Karpas-422 (cell line): ENCODE data around the gene CEP112. TPM values are rescaled to one million over a fixed set of nuclear protein-coding genes. Genes with fewer than 3 reads are reported as not detected.
"Not testable (repeated sequence)": the region's sequence is repeated elsewhere in the genome, so short reads cannot be mapped to it uniquely, and the experiment has no call there.

Source experiments
- DNase-seq: peaks from one replicate; pipeline ENCODE4 v3.0.0-alpha.2; 2015
- H2AFZ ChIP-seq: fragments of 200-600 bp; sonication (generic); 2 replicates; pipeline ENCODE4 v1.6.1; 2014; ENCODE audit warnings: antibody characterized with exemption, low read length, mixed read lengths
- H3K27ac ChIP-seq: fragments of 200-600 bp; sonication (generic); 2 replicates; pipeline ENCODE4 v1.5.1; 2014; ENCODE audit warnings: mild to moderate bottlenecking, low read length, moderate library complexity
- H3K27me3 ChIP-seq: fragments of 200-600 bp; sonication (generic); 2 replicates; pipeline ENCODE4 v1.6.1; 2014; ENCODE audit warnings: low read length, mixed read lengths
- H3K36me3 ChIP-seq: fragments of 200-600 bp; sonication (generic); 2 replicates; pipeline ENCODE4 v1.6.1; 2014; ENCODE audit warnings: low read length, mixed read lengths; ENCODE audit not compliant: insufficient read depth
- H3K4me1 ChIP-seq: fragments of 200-600 bp; sonication (generic); 2 replicates; pipeline ENCODE4 v1.6.1; 2014; ENCODE audit warnings: mild to moderate bottlenecking, low read length, mixed read lengths
- H3K4me2 ChIP-seq: fragments of 200-600 bp; sonication (generic); 2 replicates; pipeline ENCODE4 v1.6.1; 2014; ENCODE audit warnings: low read length, low read depth, mild to moderate bottlenecking; ENCODE audit not compliant: poor library complexity, severe bottlenecking
- H3K4me3 ChIP-seq: fragments of 200-600 bp; sonication (generic); 2 replicates; pipeline ENCODE4 v1.5.1; 2014; ENCODE audit warnings: mild to moderate bottlenecking, antibody characterized with exemption, low read length, mixed read lengths
- H3K79me2 ChIP-seq: fragments of 200-600 bp; sonication (generic); 2 replicates; pipeline ENCODE4 v1.6.1; 2014; ENCODE audit warnings: mild to moderate bottlenecking, low read length, mixed read lengths
- H3K9ac ChIP-seq: fragments of 200-600 bp; sonication (generic); 2 replicates; pipeline ENCODE4 v1.6.0; 2014; ENCODE audit warnings: low read length
- H3K9me2 ChIP-seq: fragments of 200-600 bp; sonication (generic), shearing (Covaris generic); replicated peaks from 2 replicates; pipeline ENCODE4 v1.6.0; 2014; ENCODE audit warnings: mild to moderate bottlenecking, low read length, moderate library complexity; ENCODE audit not compliant: insufficient read depth
- H3K9me3 ChIP-seq: fragments of 300-700, 200-600 bp; sonication (generic); 2 replicates; pipeline ENCODE4 v1.6.1; 2014; ENCODE audit warnings: low read length, mixed read lengths
- H4K20me1 ChIP-seq: fragments of 200-600 bp; sonication (generic); 2 replicates; pipeline ENCODE4 v1.6.1; 2014; ENCODE audit warnings: mild to moderate bottlenecking, antibody characterized with exemption, low read length, low read depth; ENCODE audit not compliant: insufficient read depth
- total RNA-seq: library from RNA; depleted of rRNA; stranded (reverse); fragments of >200 nt; shearing (Covaris generic); gene quantifications from 2 replicates; pipeline ENCODE4 v1.2.3, GENCODE V29; 2014; ENCODE audit warnings: low replicate concordance

The CEP112 gene
- total RNA-seq, 1 experiment from 2014 or later: not detected

GRCh38 chr17:65794572-65794971 lies 397.4 kb downstream of the CEP112 start:
- Histone ChIP-seq H3K27ac (no peak overlapping the region), H3K4me3 (no peak overlapping the region), H3K4me2 (no peak overlapping the region), H3K4me1 (no peaks in the 10 kb centered on the region), H3K9me3 (no peaks in the 10 kb centered on the region), H3K9me2 (no peaks in the 10 kb centered on the region), H3K36me3 (no peaks in the 10 kb centered on the region), H4K20me1 (no peaks in the 10 kb centered on the region), H3K79me2 (no peaks in the 10 kb centered on the region), H3K27me3 (no peaks in the 10 kb centered on the region), H2AFZ (no peak overlapping the region), H3K9ac (no peak overlapping the region)
- DNase-seq: peak; percentile 65

GRCh38 chr17:65790241-65790640 lies 401.7 kb downstream of the CEP112 start:
- no peak overlapping the region for H2AFZ ChIP-seq
- no peak overlapping the region for H3K4me2 ChIP-seq
- H3K9me2 ChIP-seq: no peaks in the 10 kb centered on the region
- no peak overlapping the region for H3K27ac ChIP-seq
- H3K9me3 ChIP-seq: no peaks in the 10 kb centered on the region
- H4K20me1 ChIP-seq: no peaks in the 10 kb centered on the region
- H3K79me2 ChIP-seq: no peaks in the 10 kb centered on the region
- no peak for DNase-seq
- H3K9ac ChIP-seq: no peak overlapping the region
- no peak overlapping the region for H3K4me3 ChIP-seq
- no peaks in the 10 kb centered on the region for H3K27me3 ChIP-seq
- H3K4me1 ChIP-seq: no peaks in the 10 kb centered on the region
- no peaks in the 10 kb centered on the region for H3K36me3 ChIP-seq

- no peaks in the 10 kb centered on the region for H4K20me1 ChIP-seq
- DNase-seq: no peak
- no peaks in the 10 kb centered on the region for H3K27me3 ChIP-seq
- no peaks in the 10 kb centered on the region for H3K9me2 ChIP-seq
- no peaks in the 10 kb centered on the region for H3K79me2 ChIP-seq
- no peaks in the 10 kb centered on the region for H3K9me3 ChIP-seq
- no peak overlapping the region for H3K4me2 ChIP-seq
- H3K9ac ChIP-seq: no peak overlapping the region
- H3K4me1 ChIP-seq: no peaks in the 10 kb centered on the region
- H3K27ac ChIP-seq: no peak overlapping the region
- no peaks in the 10 kb centered on the region for H3K36me3 ChIP-seq
- no peak overlapping the region for H2AFZ ChIP-seq
- H3K4me3 ChIP-seq: no peak overlapping the region
Measured at GRCh38 chr17:65787503-65787902, 404.4 kb downstream of the CEP112 start.

- Histone ChIP-seq H3K4me1 (no peaks in the 10 kb centered on the region), H3K9ac (no peak overlapping the region), H3K27ac (no peak overlapping the region), H2AFZ (no peak overlapping the region), H4K20me1 (no peaks in the 10 kb centered on the region), H3K4me3 (no peak overlapping the region), H3K27me3 (no peaks in the 10 kb centered on the region), H3K36me3 (no peaks in the 10 kb centered on the region), H3K4me2 (no peak overlapping the region), H3K79me2 (no peaks in the 10 kb centered on the region), H3K9me3 (no peaks in the 10 kb centered on the region), H3K9me2 (no peaks in the 10 kb centered on the region)
- DNase-seq: no peak
Measured at GRCh38 chr17:65786479-65786878, 405.5 kb downstream of the CEP112 start.

GRCh38 chr17:65785109-65785508 lies 406.8 kb downstream of the CEP112 start:
- H3K27ac ChIP-seq: no peak overlapping the region
- no peak overlapping the region for H2AFZ ChIP-seq
- H3K4me2 ChIP-seq: no peak overlapping the region
- no peak overlapping the region for H3K4me3 ChIP-seq
- no peaks in the 10 kb centered on the region for H3K27me3 ChIP-seq
- no peaks in the 10 kb centered on the region for H3K79me2 ChIP-seq
- H3K4me1 ChIP-seq: no peaks in the 10 kb centered on the region
- H3K36me3 ChIP-seq: no peaks in the 10 kb centered on the region
- H3K9me3 ChIP-seq: no peaks in the 10 kb centered on the region
- no peak overlapping the region for H3K9ac ChIP-seq
- H4K20me1 ChIP-seq: no peaks in the 10 kb centered on the region
- no peaks in the 10 kb centered on the region for H3K9me2 ChIP-seq
- no peak for DNase-seq

GRCh38 chr17:65783845-65784334 lies 408.0 kb downstream of the CEP112 start:
- no peak overlapping the region for H2AFZ ChIP-seq
- H3K4me2 ChIP-seq: no peak overlapping the region
- no peaks in the 10 kb centered on the region for H3K27me3 ChIP-seq

GRCh38 chr17:65782104-65782706 lies 409.7 kb downstream of the CEP112 start:
- not testable (repeated sequence) for H2AFZ ChIP-seq, DNase-seq, H3K9me3 ChIP-seq, H3K9me2 ChIP-seq, H4K20me1 ChIP-seq, H3K79me2 ChIP-seq, H3K4me1 ChIP-seq, H3K27me3 ChIP-seq, H3K4me3 ChIP-seq, H3K27ac ChIP-seq, H3K36me3 ChIP-seq, H3K9ac ChIP-seq, H3K4me2 ChIP-seq

More at GRCh38 chr17:65783845-65784334, 408.0 kb downstream of the CEP112 start:
- no peaks in the 10 kb centered on the region for H3K36me3 ChIP-seq
- H4K20me1 ChIP-seq: no peaks in the 10 kb centered on the region
- no peaks in the 10 kb centered on the region for H3K9me2 ChIP-seq
- no peak overlapping the region for H3K9ac ChIP-seq
- no peaks in the 10 kb centered on the region for H3K79me2 ChIP-seq
- H3K27ac ChIP-seq: no peak overlapping the region
- H3K4me3 ChIP-seq: no peak overlapping the region
- no peaks in the 10 kb centered on the region for H3K9me3 ChIP-seq
- no peaks in the 10 kb centered on the region for H3K4me1 ChIP-seq
- DNase-seq: no peak

- no peak overlapping the region for H3K4me2 ChIP-seq
- H3K9me2 ChIP-seq: no peaks in the 10 kb centered on the region
- no peaks in the 10 kb centered on the region for H3K36me3 ChIP-seq
Measured at GRCh38 chr17:65780111-65780510, 411.8 kb downstream of the CEP112 start.

More at GRCh38 chr17:65780111-65780510, 411.8 kb downstream of the CEP112 start:
- Histone ChIP-seq H3K4me1 (no peaks in the 10 kb centered on the region), H3K4me3 (no peak overlapping the region), H3K9me3 (no peaks in the 10 kb centered on the region), H4K20me1 (no peaks in the 10 kb centered on the region), H3K27ac (no peak overlapping the region), H3K27me3 (no peaks in the 10 kb centered on the region), H3K79me2 (no peaks in the 10 kb centered on the region), H3K9ac (no peak overlapping the region), H2AFZ (no peak overlapping the region)
- DNase-seq: no peak
